ENCODE results near the gene MBP. TPM values are rescaled to one million over a fixed set of nuclear protein-coding genes. Genes with fewer than 3 reads are reported as not detected.

Gene MBP
- total and polyA plus RNA-seq, 2 of the 4 experiments (the other 2 are of a cell fraction) = 0.72 to 0.90 TPM

DNA sequence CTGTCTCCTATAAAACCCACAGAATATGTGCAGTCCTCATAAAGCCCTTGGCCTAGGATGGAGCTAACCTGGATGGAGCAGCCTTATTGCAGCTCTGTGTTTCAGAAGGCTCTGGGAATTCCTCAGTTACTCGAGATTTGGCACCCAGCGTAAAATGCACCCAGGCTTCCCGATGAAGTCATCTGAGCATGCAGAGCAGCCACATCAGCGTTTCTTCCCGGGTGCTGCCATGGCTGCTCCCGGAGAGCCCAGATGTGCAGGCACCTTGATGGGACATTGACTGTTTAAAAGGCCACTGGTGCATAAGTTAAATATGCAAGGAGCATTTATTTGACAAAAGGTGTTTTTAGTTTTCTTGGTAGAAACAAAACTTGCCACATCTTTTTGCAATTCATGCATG is 115.2 kb downstream of the MBP start:
- in situ Hi-C loops (cut with MboI; ENCODE audit: low sequenced_read_pairs) = no loop called here
- Histone ChIP-seq H2BK5ac (ENCODE audit: low read depth, low read length, poor library complexity, severe bottlenecking) (no peak overlapping the region), H3K79me1 (ENCODE audit: low read depth in 1 of 2, low read length in 2 of 2) (no peaks in the 10 kb centered on the region), H3K9ac (ENCODE audit: low read depth, low read length) (no peak overlapping the region), H3K4ac (ENCODE audit: low read depth, low read length) (no peak overlapping the region), H3K4me2 (ENCODE audit: low read depth, low read length) (no peak overlapping the region), H4K8ac (ENCODE audit: low read depth in 2 of 2, low read length in 2 of 2) (no peak overlapping the region), H3K27ac (ENCODE audit: insufficient read depth, low read length) (no peak overlapping the region), H3K23ac (ENCODE audit: low read depth, low read length) (no peak overlapping the region), H2AK5ac (ENCODE audit: low read depth, low read length) (no peak overlapping the region), H3K56ac (ENCODE audit: extremely low read depth, insufficient read depth, low read length) (no peak overlapping the region), H3K18ac (ENCODE audit: low read depth, low read length) (no peak overlapping the region), H3K27me3 (ENCODE audit: control insufficient read depth, insufficient read depth, low read length) (no peaks in the 10 kb centered on the region), H3K14ac (replicated peaks; ENCODE audit: low read depth, low read length) (no peak overlapping the region), H3K9me1 (ENCODE audit: insufficient read depth, low read length) (no peaks in the 10 kb centered on the region), H4K5ac (ENCODE audit: low read depth, low read length) (no peak overlapping the region), H2AK9ac (replicated peaks; ENCODE audit: low read depth, low read length, poor library complexity) (no peak overlapping the region), H3K4me3 (ENCODE audit: insufficient read depth, low read depth, low read length) (no peak overlapping the region), H2BK120ac (ENCODE audit: low read depth, low read length) (no peak overlapping the region), H3K4me1 (ENCODE audit: control insufficient read depth, insufficient read depth, low read length) (no peaks in the 10 kb centered on the region), H3K9me3 (ENCODE audit: control insufficient read depth, insufficient read depth, low read length) (no peaks in the 10 kb centered on the region), H2BK15ac (ENCODE audit: low read depth, low read length) (no peak overlapping the region), H3K36me3 (ENCODE audit: control insufficient read depth, insufficient read depth, low read length) (peaks cover 3% of the 10 kb centered on the region; the same call in 1 of the 2 replicates), H2AFZ (replicated peaks; ENCODE audit: low read length, poor library complexity) (no peak overlapping the region), H4K91ac (ENCODE audit: insufficient read depth, low read depth, low read length) (no peak overlapping the region), H2BK20ac (ENCODE audit: low read depth, low read length) (no peak overlapping the region), H4K20me1 (ENCODE audit: insufficient read depth, low read length) (no peaks in the 10 kb centered on the region)
- CTCF ChIA-PET = no interaction called here
- dilution Hi-C loops (cut with HindIII; ENCODE audit: low sequenced_read_pairs, unreplicated experiment) = no loop called here
- ATAC-seq (ENCODE audit: low read depth) (no peak), DNase-seq (no peak)
- TF ChIP-seq RFX5 (IDR thresholded peaks at IDR 0.05; ENCODE audit: low read depth, low read length) (no peak), NFE2L2 (IDR thresholded peaks at IDR 0.05; ENCODE audit: low read depth, low read length) (no peak), POLR2A (IDR thresholded peaks at IDR 0.05; ENCODE audit: low read depth, low read length) (no peak), CHD1 (IDR thresholded peaks at IDR 0.05; ENCODE audit: low read depth, low read length) (no peak), BHLHE40 (IDR thresholded peaks at IDR 0.05; ENCODE audit: low read depth, low read length) (no peak)
- TF ChIP-seq, protein P1, sequence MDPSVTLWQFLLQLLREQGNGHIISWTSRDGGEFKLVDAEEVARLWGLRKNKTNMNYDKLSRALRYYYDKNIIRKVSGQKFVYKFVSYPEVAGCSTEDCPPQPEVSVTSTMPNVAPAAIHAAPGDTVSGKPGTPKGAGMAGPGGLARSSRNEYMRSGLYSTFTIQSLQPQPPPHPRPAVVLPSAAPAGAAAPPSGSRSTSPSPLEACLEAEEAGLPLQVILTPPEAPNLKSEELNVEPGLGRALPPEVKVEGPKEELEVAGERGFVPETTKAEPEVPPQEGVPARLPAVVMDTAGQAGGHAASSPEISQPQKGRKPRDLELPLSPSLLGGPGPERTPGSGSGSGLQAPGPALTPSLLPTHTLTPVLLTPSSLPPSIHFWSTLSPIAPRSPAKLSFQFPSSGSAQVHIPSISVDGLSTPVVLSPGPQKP (IDR thresholded peaks at IDR 0.05; ENCODE audit: borderline replicate concordance, low read depth, low read length) = no peak
- WGBS, 2 experiments (ENCODE audit: extremely low coverage in 2 of 2, insufficient read length in 1 of 2) = 100% methylated on average over 1 of the region's 6 CpGs; no CpG with 5 or more reads in 1 of the 2 experiments
- intact Hi-C loops (cut with micrococcal nuclease) = no loop called here
- BruUV-seq (replicated peaks) = no TSS peak
- POLR2A ChIA-PET (ENCODE audit: unreplicated experiment) = no interaction called here

All from IMR-90 (cell line).